GM23338 (cell line): ENCODE results near the gene ARF6. TPM values are rescaled to one million over a fixed set of nuclear protein-coding genes. Genes with fewer than 3 reads are reported as not detected.

Experiments used
- ATAC-seq: fragments of 200-7000 bp; cut with Tn5 transposase; 3 replicates; pipeline ENCODE4 v1.9.1; 2020
- DNase-seq: peaks from one replicate; pipeline ENCODE4 v3.0.0-alpha.2; 2015; ENCODE audit warnings: low spot score
- H2AFZ ChIP-seq: fragments of 200-600 bp; sonication (generic); 2 replicates; pipeline ENCODE4 v1.8.0; 2016; ENCODE audit warnings: antibody characterized with exemption, mild to moderate bottlenecking, moderate library complexity
- H3F3A ChIP-seq: fragments of 200-600 bp; sonication (generic); replicated peaks from 2 replicates; pipeline ENCODE4 v1.8.0; 2017; ENCODE audit warnings: antibody characterized with exemption, mixed run types, low read depth
- H3K27ac ChIP-seq: fragments of 200-600 bp; sonication (generic); 2 replicates; pipeline ENCODE4 v1.6.1; 2016; ENCODE audit warnings: low read depth
- H3K27me3 ChIP-seq: fragments of 200-600 bp; sonication (generic); 2 replicates; pipeline ENCODE4 v1.8.0; 2016; ENCODE audit warnings: mild to moderate bottlenecking, mixed run types, moderate library complexity; ENCODE audit not compliant: insufficient read depth
- H3K36me3 ChIP-seq: fragments of 200-600 bp; sonication (generic); 2 replicates; pipeline ENCODE4 v1.8.0; 2016; ENCODE audit warnings: mild to moderate bottlenecking; ENCODE audit not compliant: insufficient read depth
- H3K4me1 ChIP-seq: fragments of 200-600 bp; sonication (generic); 2 replicates; pipeline ENCODE4 v1.8.0; 2016; ENCODE audit warnings: mild to moderate bottlenecking, moderate library complexity; ENCODE audit not compliant: insufficient read depth
- H3K4me2 ChIP-seq: fragments of 200-600 bp; sonication (generic); 2 replicates; pipeline ENCODE4 v1.7.1; 2017; ENCODE audit warnings: mixed run types
- H3K4me3 ChIP-seq: fragments of 200-600 bp; sonication (generic); 2 replicates; pipeline ENCODE4 v1.6.1; 2016; ENCODE audit warnings: mixed run types
- H3K79me2 ChIP-seq: fragments of 200-600 bp; sonication (generic); replicated peaks from 2 replicates; pipeline ENCODE4 v1.8.0; 2017; ENCODE audit warnings: mild to moderate bottlenecking; ENCODE audit not compliant: insufficient read depth
- H3K9me2 ChIP-seq: fragments of 200-600 bp; sonication (generic); 2 replicates; pipeline ENCODE4 v1.8.0; 2017; ENCODE audit not compliant: insufficient read depth
- H4K20me1 ChIP-seq: fragments of 200-600 bp; sonication (generic); replicated peaks from 2 replicates; pipeline ENCODE4 v1.8.0; 2017; ENCODE audit warnings: mild to moderate bottlenecking; ENCODE audit not compliant: insufficient read depth
- H3K27ac Mint-ChIP-seq: 2 replicates; pipeline ENCODE4 v1.8.0; 2020; ENCODE audit warnings: inconsistent platforms, mild to moderate bottlenecking, moderate library complexity, mixed read lengths
- H3K27me3 Mint-ChIP-seq: 3 replicates; pipeline ENCODE4 v1.8.0; 2022; ENCODE audit warnings: low read depth, mild to moderate bottlenecking, moderate library complexity, mixed read lengths, inconsistent platforms; ENCODE audit not compliant: insufficient read depth, poor library complexity
- H3K36me3 Mint-ChIP-seq: 3 replicates; pipeline ENCODE4 v1.8.0; 2021; ENCODE audit warnings: low read depth, mild to moderate bottlenecking, inconsistent platforms, moderate library complexity, mixed read lengths
- H3K4me1 Mint-ChIP-seq: 3 replicates; pipeline ENCODE4 v1.8.0; 2020; ENCODE audit warnings: mild to moderate bottlenecking, inconsistent platforms, mixed read lengths
- H3K4me3 Mint-ChIP-seq: 3 replicates; pipeline ENCODE4 v1.8.0; 2021; ENCODE audit warnings: moderate library complexity, mild to moderate bottlenecking, inconsistent platforms, mixed read lengths
- H3K9me3 Mint-ChIP-seq: 3 replicates; pipeline ENCODE4 v1.8.0; 2020; ENCODE audit warnings: moderate library complexity, mild to moderate bottlenecking, inconsistent platforms, mixed read lengths
- CREB1 ChIP-seq: fragments of 250-450 bp; sonication (Bioruptor Pico); IDR thresholded peaks from 2 replicates; pipeline ENCODE4 v1.5.0; 2020; ENCODE audit warnings: low read depth, mild to moderate bottlenecking, moderate library complexity
- EZH2 ChIP-seq: fragments of 200-600 bp; sonication (generic); IDR thresholded peaks from one replicate; pipeline ENCODE4 v1.8.0; 2017; ENCODE audit warnings: antibody characterized with exemption, mild to moderate bottlenecking, low read depth; ENCODE audit not compliant: unreplicated experiment
- EZH2phosphoT487 ChIP-seq: fragments of 200-600 bp; sonication (generic); IDR thresholded peaks from one replicate; pipeline ENCODE4 v1.8.1; 2018; ENCODE audit warnings: antibody characterized with exemption; ENCODE audit not compliant: unreplicated experiment
- JUNB ChIP-seq: IDR thresholded peaks from one replicate; pipeline ENCODE4 v1.6.1; 2016; ENCODE audit warnings: antibody characterized with exemption; ENCODE audit not compliant: unreplicated experiment
- NANOG ChIP-seq: IDR thresholded peaks from 2 replicates; pipeline ENCODE4 v1.6.1; 2016; ENCODE audit warnings: antibody characterized with exemption, borderline replicate concordance
- POLR2AphosphoS5 ChIP-seq: IDR thresholded peaks from 2 replicates; pipeline ENCODE4 v1.6.1; 2016; ENCODE audit warnings: antibody characterized with exemption, low read depth
- STAT1 ChIP-seq: IDR thresholded peaks from one replicate; pipeline ENCODE4 v1.6.1; 2016; ENCODE audit warnings: antibody characterized with exemption; ENCODE audit not compliant: unreplicated experiment
- ZNF114 ChIP-seq: fragments of 250-450 bp; sonication (Bioruptor Pico); IDR thresholded peaks from 2 replicates; pipeline ENCODE4 v1.5.0; 2020; ENCODE audit warnings: mild to moderate bottlenecking, moderate library complexity
- ZNF331 ChIP-seq: fragments of 250-450 bp; sonication (Bioruptor Pico); IDR thresholded peaks from 2 replicates; pipeline ENCODE4 v1.5.0; 2020; ENCODE audit warnings: low read depth, mild to moderate bottlenecking, moderate library complexity
- polyA plus RNA-seq: library from polyadenylated mRNA; unstranded; fragments of >200 nt; fragmentation: Nextera tagmentation; extraction: Ambion mirVana; gene quantifications from 2 replicates; pipeline ENCODE4 v1.2.1, GENCODE V29; 2016
- total RNA-seq: library from RNA; depleted of rRNA; stranded (reverse); fragments of >200 nt; shearing (Covaris generic); gene quantifications from 2 replicates; pipeline ENCODE4 v1.2.3, GENCODE V29; 2014
- TF ChIP-seq, protein P1 (sequence below): fragments of 250-450 bp; sonication (Bioruptor Pico); IDR thresholded peaks from 2 replicates; pipeline ENCODE4 v1.5.0; 2020; ENCODE audit warnings: mild to moderate bottlenecking, moderate library complexity
- TF ChIP-seq, protein P2 (sequence below): IDR thresholded peaks from 2 replicates; pipeline ENCODE4 v1.6.1; 2016; ENCODE audit warnings: antibody characterized with exemption
- TF ChIP-seq, protein P3 (sequence below), 2 experiments: fragments of 200-600 bp in 1 of 2; sonication (generic) in 1 of 2; conservative IDR thresholded peaks; 2 replicates each; pipeline versions ENCODE4 v1.5.1 to v1.6.1; 2016 to 2017; ENCODE audit warnings: antibody characterized with exemption in 2 of 2, low read depth in 2 of 2, mild to moderate bottlenecking in 2 of 2, moderate library complexity in 1 of 2
- TF ChIP-seq, protein P4 (sequence below): IDR thresholded peaks from one replicate; pipeline ENCODE4 v1.6.1; 2018; ENCODE audit warnings: antibody characterized with exemption; ENCODE audit not compliant: unreplicated experiment

The ARF6 gene
- total and polyA plus RNA-seq, 2 experiments from 2014 or later, result 47.8 to 73.1 TPM

DNA sequence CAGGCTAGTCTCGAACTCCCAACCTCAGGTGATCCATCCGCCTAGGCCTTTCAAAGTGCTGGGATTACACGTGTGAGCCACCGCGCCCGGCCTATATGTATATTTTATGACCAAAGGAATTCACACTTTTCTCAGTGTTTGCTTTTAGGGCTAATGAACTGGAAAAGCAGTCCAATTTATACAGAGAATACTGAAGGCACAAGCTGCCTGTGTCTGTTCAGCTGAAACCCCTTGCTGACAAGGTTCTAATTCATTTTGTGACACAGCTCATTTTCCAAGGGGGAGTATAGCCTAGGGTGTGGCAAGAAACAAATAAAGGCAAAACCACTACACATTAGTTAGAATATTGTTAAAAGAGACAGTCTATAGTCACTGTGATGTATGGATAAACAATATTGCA, 22.0 kb upstream of the ARF6 start:
- no peaks in the 10 kb centered on the region for H3K79me2 ChIP-seq
- no peaks in the 10 kb centered on the region for H3F3A ChIP-seq
- DNase-seq (no peak), ATAC-seq (no peak)
- no peaks in the 10 kb centered on the region for H3K9me2 ChIP-seq
- no peaks in the 10 kb centered on the region for H3K27me3 ChIP-seq
- H4K20me1 ChIP-seq, result no peaks in the 10 kb centered on the region
- H3K4me2 ChIP-seq, result no peak overlapping the region
- Mint-ChIP-seq H3K4me1 (peaks cover 3% of the 10 kb centered on the region; the same call in 2 of the 3 replicates), H3K27me3 (peaks cover 11% of the 10 kb centered on the region), H3K27ac (no peak overlapping the region), H3K9me3 (no peaks in the 10 kb centered on the region), H3K4me3 (no peak overlapping the region), H3K36me3 (no peaks in the 10 kb centered on the region; the same call in 2 of the 3 replicates)
- no peaks in the 10 kb centered on the region for H3K36me3 ChIP-seq
- H3K4me3 ChIP-seq, result no peak overlapping the region
- no peak overlapping the region for H2AFZ ChIP-seq
- no peak overlapping the region for H3K27ac ChIP-seq
- TF ChIP-seq, protein P1, sequence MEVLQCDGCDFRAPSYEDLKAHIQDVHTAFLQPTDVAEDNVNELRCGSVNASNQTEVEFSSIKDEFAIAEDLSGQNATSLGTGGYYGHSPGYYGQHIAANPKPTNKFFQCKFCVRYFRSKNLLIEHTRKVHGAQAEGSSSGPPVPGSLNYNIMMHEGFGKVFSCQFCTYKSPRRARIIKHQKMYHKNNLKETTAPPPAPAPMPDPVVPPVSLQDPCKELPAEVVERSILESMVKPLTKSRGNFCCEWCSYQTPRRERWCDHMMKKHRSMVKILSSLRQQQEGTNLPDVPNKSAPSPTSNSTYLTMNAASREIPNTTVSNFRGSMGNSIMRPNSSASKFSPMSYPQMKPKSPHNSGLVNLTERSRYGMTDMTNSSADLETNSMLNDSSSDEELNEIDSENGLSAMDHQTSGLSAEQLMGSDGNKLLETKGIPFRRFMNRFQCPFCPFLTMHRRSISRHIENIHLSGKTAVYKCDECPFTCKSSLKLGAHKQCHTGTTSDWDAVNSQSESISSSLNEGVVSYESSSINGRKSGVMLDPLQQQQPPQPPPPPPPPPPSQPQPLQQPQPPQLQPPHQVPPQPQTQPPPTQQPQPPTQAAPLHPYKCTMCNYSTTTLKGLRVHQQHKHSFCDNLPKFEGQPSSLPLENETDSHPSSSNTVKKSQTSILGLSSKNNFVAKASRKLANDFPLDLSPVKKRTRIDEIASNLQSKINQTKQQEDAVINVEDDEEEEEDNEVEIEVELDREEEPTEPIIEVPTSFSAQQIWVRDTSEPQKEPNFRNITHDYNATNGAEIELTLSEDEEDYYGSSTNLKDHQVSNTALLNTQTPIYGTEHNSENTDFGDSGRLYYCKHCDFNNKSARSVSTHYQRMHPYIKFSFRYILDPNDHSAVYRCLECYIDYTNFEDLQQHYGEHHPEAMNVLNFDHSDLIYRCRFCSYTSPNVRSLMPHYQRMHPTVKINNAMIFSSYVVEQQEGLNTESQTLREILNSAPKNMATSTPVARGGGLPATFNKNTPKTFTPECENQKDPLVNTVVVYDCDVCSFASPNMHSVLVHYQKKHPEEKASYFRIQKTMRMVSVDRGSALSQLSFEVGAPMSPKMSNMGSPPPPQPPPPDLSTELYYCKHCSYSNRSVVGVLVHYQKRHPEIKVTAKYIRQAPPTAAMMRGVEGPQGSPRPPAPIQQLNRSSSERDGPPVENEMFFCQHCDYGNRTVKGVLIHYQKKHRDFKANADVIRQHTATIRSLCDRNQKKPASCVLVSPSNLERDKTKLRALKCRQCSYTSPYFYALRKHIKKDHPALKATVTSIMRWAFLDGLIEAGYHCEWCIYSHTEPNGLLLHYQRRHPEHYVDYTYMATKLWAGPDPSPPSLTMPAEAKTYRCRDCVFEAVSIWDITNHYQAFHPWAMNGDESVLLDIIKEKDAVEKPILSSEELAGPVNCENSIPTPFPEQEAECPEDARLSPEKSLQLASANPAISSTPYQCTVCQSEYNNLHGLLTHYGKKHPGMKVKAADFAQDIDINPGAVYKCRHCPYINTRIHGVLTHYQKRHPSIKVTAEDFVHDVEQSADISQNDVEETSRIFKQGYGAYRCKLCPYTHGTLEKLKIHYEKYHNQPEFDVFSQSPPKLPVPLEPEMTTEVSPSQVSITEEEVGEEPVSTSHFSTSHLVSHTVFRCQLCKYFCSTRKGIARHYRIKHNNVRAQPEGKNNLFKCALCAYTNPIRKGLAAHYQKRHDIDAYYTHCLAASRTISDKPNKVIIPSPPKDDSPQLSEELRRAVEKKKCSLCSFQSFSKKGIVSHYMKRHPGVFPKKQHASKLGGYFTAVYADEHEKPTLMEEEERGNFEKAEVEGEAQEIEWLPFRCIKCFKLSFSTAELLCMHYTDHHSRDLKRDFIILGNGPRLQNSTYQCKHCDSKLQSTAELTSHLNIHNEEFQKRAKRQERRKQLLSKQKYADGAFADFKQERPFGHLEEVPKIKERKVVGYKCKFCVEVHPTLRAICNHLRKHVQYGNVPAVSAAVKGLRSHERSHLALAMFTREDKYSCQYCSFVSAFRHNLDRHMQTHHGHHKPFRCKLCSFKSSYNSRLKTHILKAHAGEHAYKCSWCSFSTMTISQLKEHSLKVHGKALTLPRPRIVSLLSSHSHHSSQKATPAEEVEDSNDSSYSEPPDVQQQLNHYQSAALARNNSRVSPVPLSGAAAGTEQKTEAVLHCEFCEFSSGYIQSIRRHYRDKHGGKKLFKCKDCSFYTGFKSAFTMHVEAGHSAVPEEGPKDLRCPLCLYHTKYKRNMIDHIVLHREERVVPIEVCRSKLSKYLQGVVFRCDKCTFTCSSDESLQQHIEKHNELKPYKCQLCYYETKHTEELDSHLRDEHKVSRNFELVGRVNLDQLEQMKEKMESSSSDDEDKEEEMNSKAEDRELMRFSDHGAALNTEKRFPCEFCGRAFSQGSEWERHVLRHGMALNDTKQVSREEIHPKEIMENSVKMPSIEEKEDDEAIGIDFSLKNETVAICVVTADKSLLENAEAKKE (CRISPR knock-in tag), result no peak
- TF ChIP-seq ZNF331 (CRISPR knock-in tag), result no peak
- TF ChIP-seq, protein P2, sequence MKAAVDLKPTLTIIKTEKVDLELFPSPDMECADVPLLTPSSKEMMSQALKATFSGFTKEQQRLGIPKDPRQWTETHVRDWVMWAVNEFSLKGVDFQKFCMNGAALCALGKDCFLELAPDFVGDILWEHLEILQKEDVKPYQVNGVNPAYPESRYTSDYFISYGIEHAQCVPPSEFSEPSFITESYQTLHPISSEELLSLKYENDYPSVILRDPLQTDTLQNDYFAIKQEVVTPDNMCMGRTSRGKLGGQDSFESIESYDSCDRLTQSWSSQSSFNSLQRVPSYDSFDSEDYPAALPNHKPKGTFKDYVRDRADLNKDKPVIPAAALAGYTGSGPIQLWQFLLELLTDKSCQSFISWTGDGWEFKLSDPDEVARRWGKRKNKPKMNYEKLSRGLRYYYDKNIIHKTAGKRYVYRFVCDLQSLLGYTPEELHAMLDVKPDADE, result no peak
- TF ChIP-seq STAT1, result no peak
- no peak for TF ChIP-seq CREB1 (CRISPR knock-in tag)
- no peak for TF ChIP-seq JUNB
- TF ChIP-seq, protein P3, sequence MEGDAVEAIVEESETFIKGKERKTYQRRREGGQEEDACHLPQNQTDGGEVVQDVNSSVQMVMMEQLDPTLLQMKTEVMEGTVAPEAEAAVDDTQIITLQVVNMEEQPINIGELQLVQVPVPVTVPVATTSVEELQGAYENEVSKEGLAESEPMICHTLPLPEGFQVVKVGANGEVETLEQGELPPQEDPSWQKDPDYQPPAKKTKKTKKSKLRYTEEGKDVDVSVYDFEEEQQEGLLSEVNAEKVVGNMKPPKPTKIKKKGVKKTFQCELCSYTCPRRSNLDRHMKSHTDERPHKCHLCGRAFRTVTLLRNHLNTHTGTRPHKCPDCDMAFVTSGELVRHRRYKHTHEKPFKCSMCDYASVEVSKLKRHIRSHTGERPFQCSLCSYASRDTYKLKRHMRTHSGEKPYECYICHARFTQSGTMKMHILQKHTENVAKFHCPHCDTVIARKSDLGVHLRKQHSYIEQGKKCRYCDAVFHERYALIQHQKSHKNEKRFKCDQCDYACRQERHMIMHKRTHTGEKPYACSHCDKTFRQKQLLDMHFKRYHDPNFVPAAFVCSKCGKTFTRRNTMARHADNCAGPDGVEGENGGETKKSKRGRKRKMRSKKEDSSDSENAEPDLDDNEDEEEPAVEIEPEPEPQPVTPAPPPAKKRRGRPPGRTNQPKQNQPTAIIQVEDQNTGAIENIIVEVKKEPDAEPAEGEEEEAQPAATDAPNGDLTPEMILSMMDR (conservative IDR thresholded peaks at IDR 0.05; ENCODE audit: low read depth in 2 of 2), result no peak
- TF ChIP-seq, protein P4, sequence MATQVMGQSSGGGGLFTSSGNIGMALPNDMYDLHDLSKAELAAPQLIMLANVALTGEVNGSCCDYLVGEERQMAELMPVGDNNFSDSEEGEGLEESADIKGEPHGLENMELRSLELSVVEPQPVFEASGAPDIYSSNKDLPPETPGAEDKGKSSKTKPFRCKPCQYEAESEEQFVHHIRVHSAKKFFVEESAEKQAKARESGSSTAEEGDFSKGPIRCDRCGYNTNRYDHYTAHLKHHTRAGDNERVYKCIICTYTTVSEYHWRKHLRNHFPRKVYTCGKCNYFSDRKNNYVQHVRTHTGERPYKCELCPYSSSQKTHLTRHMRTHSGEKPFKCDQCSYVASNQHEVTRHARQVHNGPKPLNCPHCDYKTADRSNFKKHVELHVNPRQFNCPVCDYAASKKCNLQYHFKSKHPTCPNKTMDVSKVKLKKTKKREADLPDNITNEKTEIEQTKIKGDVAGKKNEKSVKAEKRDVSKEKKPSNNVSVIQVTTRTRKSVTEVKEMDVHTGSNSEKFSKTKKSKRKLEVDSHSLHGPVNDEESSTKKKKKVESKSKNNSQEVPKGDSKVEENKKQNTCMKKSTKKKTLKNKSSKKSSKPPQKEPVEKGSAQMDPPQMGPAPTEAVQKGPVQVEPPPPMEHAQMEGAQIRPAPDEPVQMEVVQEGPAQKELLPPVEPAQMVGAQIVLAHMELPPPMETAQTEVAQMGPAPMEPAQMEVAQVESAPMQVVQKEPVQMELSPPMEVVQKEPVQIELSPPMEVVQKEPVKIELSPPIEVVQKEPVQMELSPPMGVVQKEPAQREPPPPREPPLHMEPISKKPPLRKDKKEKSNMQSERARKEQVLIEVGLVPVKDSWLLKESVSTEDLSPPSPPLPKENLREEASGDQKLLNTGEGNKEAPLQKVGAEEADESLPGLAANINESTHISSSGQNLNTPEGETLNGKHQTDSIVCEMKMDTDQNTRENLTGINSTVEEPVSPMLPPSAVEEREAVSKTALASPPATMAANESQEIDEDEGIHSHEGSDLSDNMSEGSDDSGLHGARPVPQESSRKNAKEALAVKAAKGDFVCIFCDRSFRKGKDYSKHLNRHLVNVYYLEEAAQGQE, result no peak
- no peak for TF ChIP-seq EZH2
- TF ChIP-seq NANOG, result no peak
- TF ChIP-seq POLR2AphosphoS5, result no peak
- no peak for TF ChIP-seq EZH2phosphoT487
- TF ChIP-seq ZNF114 (CRISPR knock-in tag), result no peak
- no peaks in the 10 kb centered on the region for H3K4me1 ChIP-seq
